Fibroblast of the conjunctiva (primary cell): ENCODE measurements around the gene PISD.

ENCODE experiments used
- DNase-seq: peaks from one replicate; pipeline ENCODE4 v3.0.0-alpha.2; 2010; ENCODE audit warnings: low read depth

Gene PISD

GRCh38 chr22:31572939-31573338 lies 89.1 kb downstream of the PISD start:
- DNase-seq = no peak

GRCh38 chr22:31569126-31569525 lies 92.9 kb downstream of the PISD start:
- DNase-seq = no peak
